Measurements from ENCODE around the gene MTHFD1L. TPM values are rescaled to one million over a fixed set of nuclear protein-coding genes. Genes with fewer than 3 reads are reported as not detected.

The MTHFD1L gene
- total and polyA plus RNA-seq, 9 of the 15 experiments (the other 6 are each of a cell fraction or from before 2014, with no cell fraction given), result 20.9 to 128 (median 61.0) TPM

DNA sequence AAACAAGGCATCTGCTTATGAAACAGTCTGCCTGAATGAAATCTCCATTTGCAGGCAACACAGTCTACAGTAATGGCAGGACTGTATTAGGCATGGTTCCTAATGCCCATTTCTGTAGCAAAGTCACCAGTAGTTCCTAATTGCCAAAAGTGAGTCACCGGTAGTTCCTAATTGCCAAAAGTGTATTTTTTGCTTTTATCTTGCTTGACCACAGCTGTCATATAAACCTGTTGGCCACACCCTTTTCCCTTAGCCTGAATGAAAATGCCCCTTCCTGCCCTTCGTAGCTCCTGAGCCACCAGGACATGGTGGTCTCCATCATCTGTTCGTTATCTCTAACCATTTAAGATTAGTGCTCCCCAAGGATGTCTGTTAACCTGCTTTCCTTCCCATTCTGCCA is 34.5 kb downstream of the MTHFD1L start (continued):
- TF ChIP-seq, protein P1, sequence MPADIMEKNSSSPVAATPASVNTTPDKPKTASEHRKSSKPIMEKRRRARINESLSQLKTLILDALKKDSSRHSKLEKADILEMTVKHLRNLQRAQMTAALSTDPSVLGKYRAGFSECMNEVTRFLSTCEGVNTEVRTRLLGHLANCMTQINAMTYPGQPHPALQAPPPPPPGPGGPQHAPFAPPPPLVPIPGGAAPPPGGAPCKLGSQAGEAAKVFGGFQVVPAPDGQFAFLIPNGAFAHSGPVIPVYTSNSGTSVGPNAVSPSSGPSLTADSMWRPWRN (IDR thresholded peaks at IDR 0.05; ENCODE audit: low read depth), result no peak
- TF ChIP-seq SMARCA4 (IDR thresholded peaks at IDR 0.05) (peak; percentile 75), STAT5A (IDR thresholded peaks at IDR 0.05; ENCODE audit: borderline replicate concordance, low read length) (0 out of 2 replicates have a peak, but pooled peaks have one; percentile 34), TEAD4 (IDR thresholded peaks at IDR 0.05; ENCODE audit: low read length) (peak; percentile 47), TEAD4 (CRISPR knock-in tag; IDR thresholded peaks at IDR 0.05; ENCODE audit: borderline replicate concordance) (no peak), EHMT2 (IDR thresholded peaks at IDR 0.05) (0 out of 2 replicates have a peak, but pooled peaks have one; percentile 15), NFIC (IDR thresholded peaks at IDR 0.05) (peak; percentile 43), IFI16 (CRISPR knock-in tag; IDR thresholded peaks at IDR 0.05) (no peak), RNF2 (IDR thresholded peaks at IDR 0.05) (no peak), HDAC3 (IDR thresholded peaks at IDR 0.05; ENCODE audit: borderline replicate concordance, partially characterized antibody) (no peak), HDGF (IDR thresholded peaks at IDR 0.05) (no peak)
- TF ChIP-seq, protein P2, sequence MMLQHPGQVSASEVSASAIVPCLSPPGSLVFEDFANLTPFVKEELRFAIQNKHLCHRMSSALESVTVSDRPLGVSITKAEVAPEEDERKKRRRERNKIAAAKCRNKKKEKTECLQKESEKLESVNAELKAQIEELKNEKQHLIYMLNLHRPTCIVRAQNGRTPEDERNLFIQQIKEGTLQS (IDR thresholded peaks at IDR 0.05), result peak; percentile 71
- TF ChIP-seq, protein P2 (CRISPR knock-in tag; conservative IDR thresholded peaks at IDR 0.05), result no peak

Measured in K562 (cell line).